Stimulated activated CD4-positive, alpha-beta T cell treated with anti-CD3 and anti-CD28 coated beads, Interleukin-4, amount 100 ng/mL, for 24 hours (primary cell): ENCODE results near the gene MCL1.
"Not testable (repeated sequence)": the region's sequence is repeated elsewhere in the genome, so short reads cannot be mapped to it uniquely, and the experiment has no call there.

ENCODE experiments used
- DNase-seq: peaks from one replicate; pipeline ENCODE4 v3.0.0-alpha.2; 2020

The MCL1 gene

DNA sequence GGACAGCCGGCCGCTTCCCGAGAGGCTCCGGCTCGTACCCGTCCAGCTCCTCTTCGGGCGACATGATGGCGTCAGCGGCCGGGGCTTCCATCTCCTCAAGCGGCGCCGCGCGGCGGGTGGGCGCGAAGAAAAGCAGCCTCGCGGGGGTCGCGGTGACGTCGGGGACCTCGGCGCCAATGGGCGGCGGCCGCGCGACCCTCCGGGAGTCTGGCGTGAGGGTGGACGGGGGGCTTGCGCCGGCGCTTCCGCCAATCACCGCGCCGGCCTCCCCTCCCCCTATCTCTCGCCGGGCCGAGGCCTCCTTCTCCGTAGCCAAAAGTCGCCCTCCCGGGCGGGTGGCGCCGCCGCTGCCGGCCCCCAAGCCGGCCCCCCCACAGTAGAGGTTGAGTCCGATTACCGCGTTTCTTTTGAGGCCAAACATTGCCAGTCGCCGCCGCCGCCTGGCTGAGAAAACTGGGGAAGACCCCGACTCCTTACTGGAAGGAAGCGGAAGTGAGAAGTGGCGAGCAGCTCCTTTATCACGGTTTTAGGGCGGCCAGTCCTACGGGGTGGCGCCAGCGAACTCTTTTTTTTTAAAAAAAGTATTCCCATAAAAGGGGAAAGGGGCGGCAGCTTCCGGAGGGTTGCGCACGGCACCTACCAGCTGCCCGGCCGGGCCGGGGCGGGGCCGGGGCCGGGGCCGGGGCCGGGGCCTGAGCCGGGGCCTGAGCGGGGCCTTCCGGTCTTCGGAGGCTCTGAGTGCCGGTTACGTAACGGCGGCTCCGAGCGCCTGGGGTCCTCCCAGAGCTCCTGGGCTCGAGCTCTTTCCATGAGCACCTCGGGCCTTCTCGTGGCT is at the start of gene MCL1:
MCL1 (minus strand) TSS at position 501 of the 835 bp plus-strand sequence; CDS start at position 421, 80 bp downstream.
- peak; percentile 87 for DNase-seq

DNA sequence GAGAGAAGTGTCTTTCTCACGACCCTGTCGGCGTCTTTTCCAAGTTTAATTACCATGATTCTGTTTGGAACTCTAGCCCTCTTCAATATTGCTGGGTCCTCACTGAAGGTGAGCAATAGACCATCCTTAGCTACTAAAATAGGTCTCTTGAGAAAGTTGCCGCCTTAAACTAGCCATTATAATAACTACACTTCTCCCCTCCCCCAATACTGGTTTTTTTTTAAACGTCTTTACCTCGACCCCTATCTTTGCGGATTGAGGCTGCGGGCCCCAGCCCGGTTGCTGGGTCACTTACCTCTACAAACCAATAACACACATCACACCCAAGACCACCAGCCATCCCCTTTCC is 49.3 kb upstream of the MCL1 start:
- no peak for DNase-seq

DNA sequence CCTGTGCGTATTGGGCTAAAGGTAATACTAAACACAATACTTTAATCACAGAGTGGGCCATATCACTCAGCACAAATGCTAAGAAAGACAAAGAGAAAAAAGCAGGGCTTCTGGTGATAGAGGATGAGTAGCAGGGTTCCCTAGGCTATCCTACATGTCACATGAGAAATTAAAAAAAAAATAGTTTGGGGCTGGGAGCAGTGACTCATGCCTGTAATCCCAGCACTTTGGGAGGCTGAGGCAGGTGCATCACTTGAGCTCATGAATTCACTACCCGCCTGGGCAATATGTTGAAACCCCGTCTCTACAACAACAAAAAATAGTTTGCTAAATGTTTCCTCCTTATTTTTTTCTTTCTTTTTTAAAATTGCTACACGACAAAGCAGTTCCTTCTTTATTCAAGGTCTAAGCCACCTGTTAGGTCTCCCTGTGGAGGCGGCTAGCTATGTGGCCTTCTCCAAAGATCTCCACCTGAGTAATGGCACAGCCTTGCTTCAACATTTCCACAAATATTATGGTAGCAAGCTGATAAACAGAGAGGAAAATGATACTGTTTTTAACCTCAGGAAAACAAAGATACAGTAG is 48.5 kb upstream of the MCL1 start:
- no peak for DNase-seq

DNA sequence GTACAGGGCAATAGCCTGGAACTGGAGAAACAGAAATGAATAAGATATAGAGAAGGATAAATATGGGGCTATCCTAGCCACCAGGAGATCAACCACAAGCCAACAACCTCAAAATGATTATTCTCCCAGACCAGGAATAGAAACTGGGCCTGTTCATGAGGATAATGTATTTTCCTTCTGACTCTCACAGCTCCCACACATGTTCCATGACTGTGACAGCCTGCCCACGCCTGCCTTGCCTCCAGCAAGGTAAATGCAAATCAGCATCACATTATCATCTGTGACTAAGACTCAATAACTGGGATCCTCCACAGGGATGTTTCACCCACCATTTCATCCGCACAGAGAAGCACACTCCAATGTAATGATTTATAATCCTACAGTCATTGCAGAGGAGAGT is 46.7 kb upstream of the MCL1 start:
- peak; percentile 53 for DNase-seq

DNA sequence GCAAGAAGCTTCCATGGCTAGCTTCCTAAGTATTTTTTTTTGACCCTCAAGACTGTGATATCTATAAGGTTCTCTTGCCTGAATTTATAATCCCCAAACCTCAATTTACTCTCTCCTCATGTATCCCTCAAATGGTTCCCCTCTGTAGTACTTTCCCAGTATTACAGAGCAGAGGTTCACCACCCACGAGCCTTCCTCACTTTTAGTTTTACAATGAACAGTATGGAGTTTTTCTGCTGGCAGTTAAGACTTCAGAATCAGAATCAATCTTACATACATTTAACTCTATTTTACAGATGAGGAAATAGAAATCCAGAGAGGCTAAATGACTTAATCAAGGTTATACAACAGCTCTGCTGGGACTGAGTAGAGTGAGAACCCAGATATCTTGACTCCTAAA is 45.1 kb upstream of the MCL1 start:
- not testable (repeated sequence) for DNase-seq

DNA sequence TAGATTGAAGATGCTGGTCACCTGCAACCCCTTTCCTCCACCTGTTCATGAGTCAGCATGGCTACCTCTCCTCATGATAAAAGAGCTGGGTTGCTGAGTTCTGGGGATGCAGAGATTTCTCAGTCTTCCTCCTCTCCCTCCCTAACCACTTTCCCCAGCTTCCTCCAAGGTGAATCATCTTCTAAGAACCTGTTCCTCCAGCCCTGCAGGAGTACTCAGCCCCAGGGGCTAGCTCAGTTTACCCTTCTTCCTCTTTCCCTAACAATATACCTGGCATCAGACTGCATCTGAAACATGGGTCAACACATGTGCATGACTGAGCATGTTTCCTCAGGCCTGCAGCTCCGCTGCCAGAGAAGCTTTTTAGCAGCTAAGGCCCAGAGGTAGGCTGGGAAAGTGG is 44.7 kb upstream of the MCL1 start:
- not testable (repeated sequence) for DNase-seq

DNA sequence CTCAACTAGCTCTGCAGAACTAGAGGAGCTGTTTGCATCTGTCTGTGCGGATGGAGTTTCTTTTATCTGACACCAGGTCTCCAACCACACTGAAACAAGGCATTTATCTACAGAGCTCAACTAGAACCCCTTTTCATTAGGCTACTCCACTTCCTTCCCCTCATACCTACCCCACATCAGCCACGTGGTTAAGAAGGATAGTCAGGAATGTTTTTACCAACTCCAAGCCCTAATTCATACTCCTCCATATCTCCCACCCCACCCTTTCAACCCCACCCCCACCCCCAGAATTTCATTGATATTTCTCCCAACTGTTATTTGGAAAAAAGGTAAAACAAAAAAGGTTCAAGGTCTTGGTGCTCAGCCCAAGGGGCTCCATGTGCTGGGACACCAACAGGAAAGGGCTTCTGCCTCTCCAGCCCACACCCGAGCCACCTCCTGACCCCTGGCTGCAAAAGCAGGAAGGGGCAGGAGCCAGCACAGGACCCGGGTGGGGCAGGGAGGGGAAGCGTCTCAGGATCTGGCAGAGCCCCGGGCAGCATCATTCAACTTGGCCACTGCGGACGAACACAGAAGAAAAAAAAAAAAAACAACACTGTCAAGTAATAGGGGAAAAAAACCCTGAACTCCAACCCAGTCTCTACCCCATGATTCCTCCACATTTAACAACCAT is 43.0 kb upstream of the MCL1 start:
- DNase-seq, result no peak

DNA sequence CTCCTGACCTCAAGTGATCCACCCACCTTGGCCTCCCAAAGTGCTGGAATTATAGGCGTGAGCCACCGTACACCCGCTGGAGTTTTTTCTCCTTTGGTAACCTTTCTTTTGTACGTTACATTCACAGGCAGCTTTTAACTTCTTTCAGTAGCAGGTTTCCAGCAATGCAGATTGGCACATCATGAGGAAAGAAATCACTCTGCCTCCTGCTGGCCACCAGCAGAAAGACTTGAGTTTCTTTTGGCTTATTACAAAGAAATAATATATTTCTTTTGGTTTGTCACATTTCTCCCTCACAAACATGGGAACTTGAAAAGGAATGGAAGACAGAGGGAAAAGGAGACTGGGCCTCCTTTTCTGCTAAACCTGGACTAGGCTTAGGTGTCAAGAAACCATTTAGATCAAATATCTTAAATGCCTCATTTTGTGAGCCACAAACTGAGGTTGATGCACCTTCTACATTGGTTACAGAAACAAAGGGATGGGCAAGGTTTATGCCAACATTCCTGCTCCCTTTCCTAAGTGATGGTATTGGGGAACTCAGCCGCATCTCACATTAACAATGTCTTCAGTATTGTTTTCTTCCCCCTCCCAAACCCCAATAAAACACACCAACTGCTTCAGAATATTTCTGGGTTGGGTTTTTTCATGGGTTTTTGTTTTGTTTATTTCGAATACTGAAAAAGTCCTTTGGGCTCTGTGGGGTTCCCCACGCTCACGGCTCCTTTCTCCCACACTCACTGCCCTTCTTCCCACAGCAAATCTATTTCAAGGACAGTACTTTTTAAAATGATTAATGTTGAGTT is 42.3 kb upstream of the MCL1 start:
- peak; percentile 56 for DNase-seq

DNA sequence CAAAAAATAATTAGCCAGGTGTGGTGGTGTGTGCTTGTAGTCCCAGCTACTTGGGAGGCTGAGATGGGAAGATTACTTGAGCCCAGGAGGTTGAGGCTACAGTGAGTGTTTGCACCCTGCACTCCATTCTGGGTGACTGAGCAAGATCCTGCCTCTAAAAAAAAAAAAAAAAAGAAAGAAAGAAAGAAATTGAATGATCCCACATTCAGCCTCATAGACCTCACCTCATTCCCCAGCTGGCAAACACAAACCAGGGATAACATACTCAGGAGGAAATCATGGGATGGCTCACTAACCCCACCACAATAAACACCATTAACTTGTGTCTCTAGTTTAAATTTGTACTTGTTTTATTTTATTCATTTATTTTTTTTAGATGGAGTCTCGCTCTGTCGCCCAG is 41.5 kb upstream of the MCL1 start:
- DNase-seq, result no peak

DNA sequence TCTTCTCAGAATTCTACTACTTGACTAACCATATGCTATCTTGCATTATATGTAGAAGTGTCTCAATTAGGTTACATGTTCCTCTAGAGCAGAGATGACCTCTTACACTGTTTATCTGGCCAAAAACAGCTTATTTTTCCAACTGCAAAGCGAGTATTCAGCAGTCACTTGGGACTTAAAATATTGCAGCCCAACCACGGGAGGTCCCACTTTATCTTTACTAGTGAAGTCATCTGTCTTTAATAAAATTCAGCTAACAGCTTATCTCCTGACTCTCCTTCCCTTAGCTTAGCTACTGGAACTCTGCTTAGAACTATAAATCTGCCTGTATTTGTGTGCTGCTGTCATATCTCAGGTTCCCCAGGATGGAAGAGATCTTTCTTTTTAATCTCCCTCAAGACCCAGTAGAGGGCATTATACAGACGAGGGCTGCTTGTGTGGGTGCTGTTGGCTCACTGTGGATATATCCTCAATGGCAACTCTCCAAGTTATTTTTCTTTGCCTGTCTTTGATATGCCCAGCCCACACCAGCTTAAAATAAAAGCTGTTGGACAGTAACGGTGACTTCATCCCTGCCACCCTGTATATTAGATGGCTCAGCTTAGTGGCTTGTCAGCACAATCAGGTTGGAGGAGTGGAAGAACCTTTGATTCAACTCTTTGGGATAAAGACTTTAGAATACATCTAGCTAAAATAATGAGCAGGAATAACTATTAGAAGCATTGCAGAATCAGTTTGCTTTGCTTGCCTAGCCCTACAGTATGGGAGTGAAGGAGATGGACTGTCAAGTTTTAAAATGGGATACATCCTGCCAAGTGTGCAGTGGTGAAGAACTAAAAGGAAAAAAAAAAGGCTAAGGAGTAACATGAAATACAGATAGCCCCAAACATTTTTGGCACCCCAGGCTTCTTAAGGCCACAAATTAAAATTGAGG is 40.4 kb upstream of the MCL1 start:
- DNase-seq, result no peak

DNA sequence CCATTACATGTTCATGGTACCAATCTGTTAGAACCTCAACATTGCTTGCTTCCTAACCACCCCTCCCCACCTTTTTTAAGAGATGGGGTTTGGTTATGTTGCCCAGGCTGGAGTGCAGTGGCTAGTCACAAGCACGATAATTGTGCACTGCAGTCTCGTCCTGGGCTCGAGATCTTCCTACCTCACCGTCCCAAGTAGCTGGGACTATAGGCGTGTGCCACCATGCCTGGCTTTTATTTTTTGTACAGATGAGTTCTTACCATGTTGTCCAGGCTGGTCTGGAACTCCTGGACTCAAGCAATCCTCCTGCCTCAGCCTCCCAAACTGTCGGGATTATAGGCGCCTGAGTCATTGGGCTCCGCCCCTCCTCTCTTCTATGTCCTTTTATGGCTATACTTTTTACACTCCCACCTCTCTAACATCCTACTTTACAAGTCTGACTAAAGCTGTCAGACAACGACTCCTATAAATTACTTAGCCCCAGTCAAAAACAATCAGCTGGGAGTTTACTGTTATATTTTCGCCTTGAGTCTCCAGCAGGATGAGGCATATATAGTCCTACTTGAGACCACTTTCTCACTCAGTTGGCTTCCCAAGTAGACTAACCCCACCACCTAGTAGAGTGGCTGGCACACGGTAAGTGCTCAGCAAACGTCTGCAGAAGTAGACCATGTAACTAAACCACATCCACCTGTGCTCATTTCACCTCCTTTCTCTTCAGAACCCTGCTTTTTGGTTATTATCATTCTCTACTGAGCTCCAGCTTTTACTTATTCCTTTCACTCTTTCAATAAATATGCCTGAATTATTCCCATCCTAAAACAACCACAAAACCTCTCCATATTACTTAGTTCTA is 36.2 kb upstream of the MCL1 start:
- no peak for DNase-seq

DNA sequence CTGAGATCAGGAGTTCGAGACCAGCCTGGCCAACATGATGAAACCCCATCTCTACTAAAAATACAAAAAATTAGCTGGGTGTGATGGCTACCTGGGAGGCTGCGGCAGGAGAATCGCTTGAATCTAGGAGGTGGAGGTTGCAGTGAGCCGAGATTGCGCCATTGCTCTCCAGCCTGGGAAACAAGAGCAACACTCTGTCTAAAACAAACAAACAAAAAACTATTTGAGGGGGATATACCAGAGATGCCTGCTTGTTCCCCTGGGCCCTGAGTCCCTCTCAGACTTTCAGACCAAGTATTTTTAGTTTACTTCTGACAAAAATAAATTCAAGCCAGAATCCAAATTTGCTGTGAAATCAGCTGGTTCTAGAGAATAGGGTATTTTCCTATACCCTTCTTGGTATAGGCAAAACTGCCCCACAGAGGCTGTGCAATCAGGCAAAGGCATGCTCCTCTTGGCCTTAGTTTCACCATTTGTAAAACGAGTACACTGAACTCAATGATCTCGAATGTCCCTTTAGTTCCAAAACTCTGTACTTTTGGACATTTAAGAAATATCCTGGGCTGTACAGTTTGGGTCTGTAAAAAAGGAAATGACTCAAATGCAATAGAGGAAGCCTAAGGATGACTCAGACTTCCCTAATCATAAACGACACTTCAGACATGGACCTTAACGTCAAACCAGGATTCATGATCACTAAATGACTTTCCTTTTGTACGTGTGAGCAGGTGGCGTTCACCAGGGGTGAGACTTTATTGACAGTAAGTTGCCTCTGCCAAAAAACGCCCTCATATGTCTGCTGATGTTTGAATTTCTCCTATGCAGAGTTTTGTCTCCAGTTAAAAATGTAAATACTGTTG is 33.9 kb upstream of the MCL1 start:
- DNase-seq, result peak; percentile 68

DNA sequence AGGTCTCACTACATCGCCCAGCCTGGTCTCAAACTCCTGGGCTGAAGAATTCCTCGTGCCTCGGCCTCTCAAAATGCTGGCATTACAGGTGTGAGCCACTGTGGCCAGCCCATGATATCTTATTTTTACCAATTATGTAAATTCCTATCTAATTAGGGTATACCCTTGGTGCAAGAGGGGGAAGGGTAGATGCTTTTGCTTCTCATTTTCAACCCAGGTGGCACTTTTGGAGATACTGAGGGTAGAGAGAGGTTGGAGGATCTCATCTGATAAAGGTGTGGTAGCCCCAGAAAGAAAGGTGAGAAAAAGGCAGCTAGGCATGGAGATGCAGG is 32.6 kb upstream of the MCL1 start:
- no peak for DNase-seq

DNA sequence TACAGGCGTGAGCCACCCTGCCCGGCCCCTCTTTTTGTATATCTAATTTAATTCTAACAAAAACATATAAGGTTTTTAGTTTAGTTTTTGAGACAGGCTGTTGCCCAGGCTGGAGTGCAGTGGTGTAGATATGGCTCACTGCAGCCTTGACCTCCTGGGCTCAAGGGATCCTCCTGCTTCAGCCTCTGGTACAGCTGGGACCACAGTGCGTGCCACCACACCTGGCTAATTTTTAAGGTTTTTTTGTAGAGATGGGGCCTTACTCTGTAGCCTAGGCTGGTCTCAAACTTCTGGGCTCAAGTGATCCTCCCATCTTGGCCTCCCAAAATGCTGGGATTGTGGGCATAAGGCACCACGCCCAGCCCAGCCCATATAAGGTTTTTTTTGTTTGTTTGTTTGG is 31.2 kb upstream of the MCL1 start:
- no peak for DNase-seq

DNA sequence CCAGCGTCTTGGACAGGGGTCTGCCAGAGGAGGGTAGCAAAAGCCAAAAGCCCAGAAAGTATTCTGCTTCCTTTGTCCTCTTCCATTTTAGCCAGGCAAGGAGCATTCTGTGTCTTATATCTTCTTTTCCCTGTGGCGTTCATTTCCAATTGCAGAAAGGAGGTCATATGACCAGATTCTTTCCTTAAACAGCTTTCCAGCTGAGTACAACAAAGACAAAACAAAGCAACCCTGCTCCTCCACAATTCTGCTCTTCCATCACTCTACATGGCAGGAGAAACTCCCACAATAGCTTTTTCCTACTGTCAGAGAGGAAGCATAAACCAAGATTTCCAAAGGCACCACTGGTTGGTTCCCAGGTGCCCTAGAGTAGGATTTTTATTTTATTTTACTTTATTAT is 30.3 kb upstream of the MCL1 start:
- DNase-seq, result no peak

DNA sequence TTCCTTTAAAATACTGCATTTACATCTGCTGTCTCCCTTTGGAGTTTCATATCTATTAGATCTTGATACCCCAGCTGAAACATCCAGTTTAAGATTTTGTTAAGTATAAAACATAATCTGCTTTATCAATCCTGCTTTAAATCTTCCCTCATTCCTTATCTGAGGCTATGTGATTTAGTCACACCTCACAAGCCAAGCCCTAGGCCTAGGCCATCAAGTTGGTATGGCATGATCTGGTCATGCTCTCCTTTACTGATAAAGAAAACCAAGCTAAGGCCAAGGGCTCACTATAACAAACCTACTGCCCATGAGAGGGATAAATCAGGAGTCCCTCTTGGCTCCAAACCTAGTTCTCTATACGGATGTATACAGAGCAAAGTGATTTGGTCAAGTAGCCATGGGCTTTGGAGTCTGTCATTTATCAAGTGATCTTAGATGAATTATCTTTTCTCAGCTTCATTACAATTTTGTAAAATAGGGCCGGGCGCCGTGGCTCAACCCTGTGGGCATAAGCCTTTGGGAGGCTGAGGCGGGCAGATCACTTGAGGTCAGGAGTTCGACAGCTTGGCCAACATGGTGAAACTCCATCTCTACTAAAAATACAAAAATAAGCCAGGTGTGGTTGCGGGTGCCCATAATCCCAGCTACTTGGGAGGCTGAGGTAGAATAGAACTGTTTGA is 27.2 kb upstream of the MCL1 start:
- no peak for DNase-seq

DNA sequence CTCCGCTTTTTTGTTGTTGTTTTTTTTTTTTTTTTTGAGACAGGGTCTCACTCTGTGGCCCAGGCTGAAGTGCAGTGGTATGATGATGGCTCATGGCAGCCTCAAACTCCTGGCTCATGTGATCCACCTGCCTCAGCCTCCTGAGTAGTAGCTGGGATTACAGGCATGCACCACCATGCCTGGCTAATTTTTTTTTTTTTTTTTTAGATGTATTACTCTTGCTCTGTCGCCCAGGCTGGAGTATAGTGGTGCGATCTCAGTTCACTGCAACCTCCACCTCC is 26.0 kb upstream of the MCL1 start:
- DNase-seq, result not testable (repeated sequence)

DNA sequence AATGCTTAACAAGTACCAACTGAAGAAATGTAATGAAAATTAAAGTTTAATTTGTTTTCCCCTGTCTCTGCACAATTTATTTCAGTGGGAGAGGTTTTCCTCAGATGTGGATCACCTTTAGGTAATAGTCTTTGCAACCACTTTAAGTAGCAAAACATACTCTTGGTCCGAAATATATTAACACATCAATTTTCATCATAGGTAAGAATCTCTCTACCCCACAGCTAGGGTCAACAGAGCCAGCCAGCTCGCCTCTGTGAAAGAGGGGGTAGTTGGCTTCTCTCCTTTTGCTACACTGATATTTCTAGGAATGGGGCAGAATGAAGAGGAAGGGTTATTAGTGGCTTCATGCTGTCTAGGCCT is 24.8 kb upstream of the MCL1 start:
- DNase-seq, result no peak

DNA sequence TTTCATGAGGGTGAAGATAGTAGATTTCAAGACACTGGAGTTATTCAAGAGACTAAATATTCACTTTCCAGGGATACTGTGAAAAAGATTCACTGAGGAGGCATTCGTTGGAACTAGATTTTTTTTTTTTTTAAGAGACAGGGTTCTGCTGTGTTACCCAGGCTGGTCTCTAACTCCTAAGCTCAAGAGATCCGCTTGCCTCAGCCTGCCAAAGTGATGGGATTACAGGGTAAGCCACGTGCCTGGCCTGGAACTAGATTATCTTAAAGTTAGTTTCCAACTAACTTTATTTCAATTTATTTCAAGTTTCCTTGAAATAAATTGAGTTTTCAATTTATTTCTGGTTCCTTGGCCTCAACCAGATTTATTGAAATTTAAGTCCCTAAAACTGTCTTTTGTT is 24.3 kb upstream of the MCL1 start:
- no peak for DNase-seq

DNA sequence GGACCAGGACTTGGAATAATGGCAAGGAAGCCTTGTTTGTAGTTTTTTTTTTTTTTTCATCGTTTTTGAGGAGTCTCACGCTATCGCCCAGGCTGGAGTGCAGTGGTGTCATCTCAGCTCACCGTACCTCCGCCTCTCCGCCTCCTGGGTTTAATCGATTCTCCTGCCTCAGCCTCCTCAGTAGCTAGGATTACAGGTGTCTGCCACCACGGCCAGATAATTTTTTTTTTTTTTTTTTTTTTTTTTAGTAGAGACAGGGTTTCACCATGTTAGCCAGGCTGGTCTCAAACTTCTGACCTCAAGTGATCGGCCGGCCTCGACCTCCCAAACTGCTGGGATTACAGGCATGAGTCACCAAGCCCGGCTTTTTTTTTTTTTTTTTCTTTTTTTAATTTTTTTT is 23.0 kb upstream of the MCL1 start:
- DNase-seq, result not testable (repeated sequence)
